HG03565 (cell line): Measurements from ENCODE around the gene SPDEF.

Experiments used
- ATAC-seq: cut with Tn5 transposase; IDR thresholded peaks from one replicate; pipeline ENCODE4 v1.9.1; 2021; ENCODE audit warnings: mild to moderate bottlenecking, moderate library complexity; ENCODE audit not compliant: unreplicated experiment

Gene SPDEF

GRCh38 chr6:34547701-34548644, 8.2 kb downstream of the SPDEF start:
- no peak for ATAC-seq

- no peak for ATAC-seq
Measured at GRCh38 chr6:34546551-34547321, 9.4 kb downstream of the SPDEF start.

GRCh38 chr6:34544776-34545471, 11.2 kb downstream of the SPDEF start:
- no peak for ATAC-seq

- no peak for ATAC-seq
Measured at GRCh38 chr6:34544052-34544604, 12.0 kb downstream of the SPDEF start.

GRCh38 chr6:34543421-34543820, 12.7 kb downstream of the SPDEF start:
- ATAC-seq = no peak

- ATAC-seq = no peak
Measured at GRCh38 chr6:34540841-34541240, 15.3 kb downstream of the SPDEF start.

GRCh38 chr6:34540222-34540621, 15.9 kb downstream of the SPDEF start:
- ATAC-seq = no peak

- ATAC-seq = no peak
Measured at GRCh38 chr6:34539181-34539580, 16.9 kb downstream of the SPDEF start.

GRCh38 chr6:34538581-34538980, 17.5 kb downstream of the SPDEF start:
- no peak for ATAC-seq

GRCh38 chr6:34537922-34538550, 18.1 kb downstream of the SPDEF start:
- ATAC-seq = no peak

- ATAC-seq = no peak
Measured at GRCh38 chr6:34536959-34537848, 18.9 kb downstream of the SPDEF start.

- ATAC-seq = no peak
Measured at GRCh38 chr6:34536251-34536958, 19.7 kb downstream of the SPDEF start.

- no peak for ATAC-seq
Measured at GRCh38 chr6:34535646-34536045, 20.5 kb downstream of the SPDEF start.

GRCh38 chr6:34535199-34535598, 20.9 kb downstream of the SPDEF start:
- no peak for ATAC-seq

- no peak for ATAC-seq
Measured at GRCh38 chr6:34534656-34535055, 21.5 kb downstream of the SPDEF start.

GRCh38 chr6:34534146-34534545, 22.0 kb downstream of the SPDEF start:
- no peak for ATAC-seq

GRCh38 chr6:34532230-34532629, 23.9 kb downstream of the SPDEF start:
- ATAC-seq = no peak

GRCh38 chr6:34531580-34532201, 24.4 kb downstream of the SPDEF start:
- ATAC-seq = no peak
